HL-60/S4 (cell line): ENCODE results near the gene UBE2V1.
"Not testable (repeated sequence)": the region's sequence is repeated elsewhere in the genome, so short reads cannot be mapped to it uniquely, and the experiment has no call there.

Experiments used
- in situ Hi-C: fragments of 300-500 bp; cut with MboI; formaldehyde crosslinking; loops from 2 replicates; pipeline ENCODE4 v1.14.3; 2022; ENCODE audit warnings: low sequenced_read_pairs

The UBE2V1 gene

GRCh38 chr20:50097843-50098242 lies 15.1 kb downstream of the UBE2V1 start:
- in situ Hi-C loops: no loop called here

- in situ Hi-C loops: no loop called here
Observed at GRCh38 chr20:50096237-50096636, 16.7 kb downstream of the UBE2V1 start.

GRCh38 chr20:50095476-50096078 lies 17.4 kb downstream of the UBE2V1 start:
- in situ Hi-C loops: no loop called here

GRCh38 chr20:50094522-50094921 lies 18.4 kb downstream of the UBE2V1 start:
- in situ Hi-C loops: no loop called here

- in situ Hi-C loops: no loop called here
Observed at GRCh38 chr20:50093240-50093639, 19.7 kb downstream of the UBE2V1 start.

GRCh38 chr20:50092436-50092835 lies 20.5 kb downstream of the UBE2V1 start:
- in situ Hi-C loops: no loop called here

- in situ Hi-C loops: no loop called here
Observed at GRCh38 chr20:50089787-50090177, 23.2 kb downstream of the UBE2V1 start.

- in situ Hi-C loops: no loop called here
Observed at GRCh38 chr20:50089140-50089786, 23.7 kb downstream of the UBE2V1 start.

- in situ Hi-C loops: no loop called here
Observed at GRCh38 chr20:50088022-50088421, 24.9 kb downstream of the UBE2V1 start.

- in situ Hi-C loops: no loop called here
Observed at GRCh38 chr20:50085481-50086365, 27.2 kb downstream of the UBE2V1 start.

- in situ Hi-C loops: no loop called here
Observed at GRCh38 chr20:50085146-50085480, 27.8 kb downstream of the UBE2V1 start.

- in situ Hi-C loops: no loop called here
Observed at GRCh38 chr20:50083034-50083433, 29.9 kb downstream of the UBE2V1 start.

GRCh38 chr20:50082056-50082455 lies 30.9 kb downstream of the UBE2V1 start:
- in situ Hi-C loops: not testable (repeated sequence)

GRCh38 chr20:50077818-50078601 lies 34.9 kb downstream of the UBE2V1 start:
- in situ Hi-C loops: no loop called here

GRCh38 chr20:50073500-50073899 lies 39.5 kb downstream of the UBE2V1 start:
- in situ Hi-C loops: loop anchor here (5.0 kb wide), 1 partner anchor 91 kb away; the partner anchor contains the start of gene SNAI1

GRCh38 chr20:50071039-50071888 lies 41.7 kb downstream of the UBE2V1 start:
- in situ Hi-C loops: loop anchor here (5.0 kb wide), 1 partner anchor 89 kb away; the partner anchor contains the start of gene SNAI1

GRCh38 chr20:50070361-50070760 lies 42.6 kb downstream of the UBE2V1 start:
- in situ Hi-C loops: loop anchor here (5.0 kb wide), 1 partner anchor 88 kb away; the partner anchor contains the start of gene SNAI1

GRCh38 chr20:50068041-50068651 lies 44.8 kb downstream of the UBE2V1 start:
- in situ Hi-C loops: no loop called here

GRCh38 chr20:50067461-50067860 lies 45.5 kb downstream of the UBE2V1 start:
- in situ Hi-C loops: no loop called here

GRCh38 chr20:50067018-50067417 lies 45.9 kb downstream of the UBE2V1 start:
- in situ Hi-C loops: no loop called here
